ENCODE measurements around the gene DDX56. TPM values are rescaled to one million over a fixed set of nuclear protein-coding genes. Genes with fewer than 3 reads are reported as not detected.

The DDX56 gene, protein sequence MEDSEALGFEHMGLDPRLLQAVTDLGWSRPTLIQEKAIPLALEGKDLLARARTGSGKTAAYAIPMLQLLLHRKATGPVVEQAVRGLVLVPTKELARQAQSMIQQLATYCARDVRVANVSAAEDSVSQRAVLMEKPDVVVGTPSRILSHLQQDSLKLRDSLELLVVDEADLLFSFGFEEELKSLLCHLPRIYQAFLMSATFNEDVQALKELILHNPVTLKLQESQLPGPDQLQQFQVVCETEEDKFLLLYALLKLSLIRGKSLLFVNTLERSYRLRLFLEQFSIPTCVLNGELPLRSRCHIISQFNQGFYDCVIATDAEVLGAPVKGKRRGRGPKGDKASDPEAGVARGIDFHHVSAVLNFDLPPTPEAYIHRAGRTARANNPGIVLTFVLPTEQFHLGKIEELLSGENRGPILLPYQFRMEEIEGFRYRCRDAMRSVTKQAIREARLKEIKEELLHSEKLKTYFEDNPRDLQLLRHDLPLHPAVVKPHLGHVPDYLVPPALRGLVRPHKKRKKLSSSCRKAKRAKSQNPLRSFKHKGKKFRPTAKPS
- total RNA-seq = 70.8 and 76.1 TPM in 2 replicates

DNA sequence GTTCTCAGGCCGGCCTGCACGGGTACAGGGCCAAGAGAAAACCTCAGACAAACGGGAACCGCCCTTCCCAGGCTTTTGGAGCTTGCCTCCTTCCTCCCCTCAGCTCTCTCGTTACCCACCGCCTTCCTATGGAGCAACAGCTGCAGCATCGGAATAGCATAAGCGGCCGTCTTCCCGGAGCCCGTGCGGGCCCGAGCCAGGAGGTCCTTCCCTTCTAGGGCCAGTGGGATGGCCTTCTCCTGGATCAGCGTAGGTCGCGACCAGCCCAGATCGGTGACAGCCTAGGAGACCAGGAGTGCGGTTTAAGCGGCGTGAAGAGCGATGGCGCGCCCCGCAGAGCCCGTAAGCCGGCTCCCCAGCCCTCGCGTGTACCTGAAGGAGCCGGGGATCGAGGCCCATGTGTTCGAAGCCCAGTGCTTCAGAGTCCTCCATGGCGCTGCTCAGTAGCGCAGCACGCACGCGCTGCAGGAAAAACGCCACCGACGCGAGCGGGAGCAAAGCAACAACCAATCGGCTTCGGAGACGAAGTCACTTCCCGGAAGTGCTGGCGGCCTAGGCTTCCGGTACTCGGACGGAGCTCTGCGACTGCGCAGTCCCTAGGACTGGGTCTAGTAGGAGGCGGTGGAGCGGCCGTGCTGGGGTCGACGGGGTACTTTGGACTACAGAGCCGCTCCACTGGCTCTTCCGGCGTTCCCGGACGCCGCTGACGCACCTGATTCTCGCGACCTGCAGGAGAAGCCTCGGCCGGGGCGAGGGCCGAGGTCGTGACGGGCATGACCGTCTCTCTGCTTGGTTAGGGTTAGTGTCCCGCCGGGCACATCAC is at the start of gene DDX56:
Gene DDX56 (minus strand): TSS at position 445 of the 823 bp plus-strand sequence. CDS start 13 bp downstream, at position 432.

DNA sequence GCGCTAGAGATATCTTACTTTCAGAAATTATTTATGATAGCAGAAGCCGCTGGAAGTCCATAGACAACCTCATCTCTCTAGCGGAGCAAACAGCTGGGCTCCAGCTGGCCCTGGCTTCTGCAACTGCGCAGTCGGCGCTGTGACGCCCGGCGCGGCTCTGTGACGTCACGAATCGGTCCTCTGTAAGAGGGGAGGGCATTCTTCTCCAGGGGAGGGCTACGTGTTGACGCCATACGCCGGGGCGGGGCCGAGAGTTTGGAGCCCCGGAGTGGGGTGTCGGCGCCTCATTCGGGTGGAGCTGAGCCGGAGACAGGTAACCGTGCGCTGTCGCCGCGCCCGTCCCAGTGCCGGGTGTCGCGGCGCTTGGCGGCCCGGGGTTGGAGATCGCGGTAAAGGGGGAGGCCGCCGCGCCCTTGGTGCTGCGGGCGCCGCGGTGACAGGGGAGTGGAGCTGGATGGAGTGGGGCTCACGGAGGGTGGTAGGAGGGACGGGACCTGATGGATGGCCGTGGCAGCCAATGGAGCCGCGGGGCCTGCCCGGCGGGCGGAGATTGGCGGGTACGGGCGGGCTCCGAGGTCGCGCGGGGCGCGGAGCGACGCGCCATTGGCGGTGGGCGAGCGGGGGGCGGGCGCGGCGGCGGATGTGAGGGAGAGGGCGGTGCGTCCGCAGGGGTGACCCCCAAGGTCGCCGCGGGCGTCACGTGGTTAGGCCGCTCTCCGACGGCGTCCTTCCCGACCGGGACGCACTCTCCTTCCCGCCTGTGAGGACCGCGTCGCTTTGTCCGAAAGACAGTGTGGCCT is 32.8 kb upstream of the DDX56 start, which contains the start of gene OGDH:
Gene OGDH (plus strand): TSS at position 287 of the 800 bp plus-strand sequence. CDS start 17,717 bp downstream, outside the sequence.

DNA sequence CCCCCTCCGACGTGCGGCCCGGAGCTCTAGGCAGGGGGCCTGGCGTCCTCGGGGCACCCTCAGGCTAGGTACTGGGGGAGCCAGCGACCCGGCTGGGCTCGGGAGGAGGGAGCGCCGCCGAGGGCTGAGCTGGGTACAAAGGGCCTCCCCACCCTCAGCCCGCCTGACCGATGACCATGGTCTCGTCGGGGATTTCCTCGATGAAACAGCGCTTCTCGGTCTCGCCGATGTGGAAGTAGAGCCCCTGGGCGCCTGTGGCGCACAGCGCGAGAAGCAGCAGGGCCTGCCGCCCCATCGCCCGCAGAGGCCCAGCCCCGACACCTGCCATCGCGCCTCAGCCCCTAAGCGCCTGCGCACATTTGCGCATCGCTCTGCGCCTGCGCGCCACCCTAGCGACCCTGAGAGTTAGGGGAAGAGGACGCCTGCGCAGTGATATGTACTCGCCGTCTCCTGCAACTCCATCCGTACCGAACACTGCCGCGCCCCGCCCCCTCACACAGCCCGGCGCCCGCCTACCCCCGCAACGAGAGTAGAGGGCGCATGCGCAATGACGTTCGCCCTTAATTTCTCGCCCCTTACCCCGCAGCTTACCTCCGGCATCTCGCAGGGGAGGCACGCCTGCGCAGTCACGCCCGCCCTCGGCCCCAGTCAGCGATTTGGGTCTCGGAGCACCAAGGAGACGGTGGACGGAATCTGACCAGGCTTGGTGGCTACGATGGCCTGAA is 8.3 kb upstream of the DDX56 start, which contains the start of gene TMED4:
Gene TMED4 (minus strand): TSS at position 353 of the 725 bp plus-strand sequence. CDS start 25 bp downstream, at position 328.

DNA sequence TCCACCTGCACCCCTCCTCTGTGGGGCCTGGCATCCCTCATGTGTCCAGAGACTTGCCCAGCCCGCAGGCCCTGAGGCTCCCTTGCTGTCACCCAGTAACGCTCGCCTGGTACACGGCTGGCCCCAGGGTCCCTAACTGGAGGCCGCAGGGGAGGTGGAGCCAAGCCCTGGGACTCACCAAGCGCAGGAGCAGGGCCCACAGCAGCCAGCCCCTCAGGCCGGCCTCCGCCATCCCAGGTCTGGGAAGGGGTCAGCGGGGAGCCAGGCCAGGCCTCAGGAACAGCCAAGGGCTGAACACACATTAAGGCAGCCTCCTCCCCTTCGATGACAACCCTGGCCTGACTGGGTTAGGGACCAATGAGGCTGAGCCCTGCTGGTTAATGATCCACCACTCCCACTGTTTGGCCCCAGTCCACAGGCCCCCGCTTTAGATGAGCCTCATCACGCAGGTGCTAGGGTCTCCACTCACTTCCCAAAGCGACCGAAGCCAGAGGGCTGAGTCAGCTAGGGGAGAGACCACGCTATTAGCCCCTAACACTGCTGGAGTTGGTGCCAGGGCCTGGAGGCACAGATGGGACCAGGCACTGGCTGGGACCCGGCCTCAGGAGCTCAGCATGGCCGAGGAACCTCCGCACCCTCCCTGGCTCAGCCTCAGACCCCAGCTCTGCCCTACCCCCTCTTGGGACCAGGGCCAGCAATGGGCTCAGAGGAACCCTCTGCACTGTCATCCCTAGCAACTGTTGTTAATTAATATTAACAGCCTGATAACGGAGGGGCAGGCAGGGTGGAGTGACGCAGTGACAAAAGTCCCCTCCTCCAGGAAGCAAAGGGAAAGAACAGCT is 32.5 kb downstream of the DDX56 start, which contains the start of gene NPC1L1:
Gene NPC1L1 (minus strand): TSS at position 303 of the 842 bp plus-strand sequence. CDS start 71 bp downstream, at position 232.

Other genes starting within 250 kb of the DDX56 start
- 0.15 and 1.6 TPM in 2 replicates for gene CAMK2B, start 248.3 kb downstream of the DDX56 start, total RNA-seq
- gene NUDCD3, start 83.2 kb downstream of the DDX56 start, total RNA-seq = 74.4 and 80.7 TPM in 2 replicates
- gene NPC1L1, start 32.6 kb downstream of the DDX56 start, total RNA-seq = not detected in 2 replicates
- gene TMED4, start 8.3 kb upstream of the DDX56 start, total RNA-seq = 117 and 183 TPM in 2 replicates
- 46.4 and 82.2 TPM in 2 replicates for gene OGDH, start 32.7 kb upstream of the DDX56 start, total RNA-seq
- gene ZMIZ2, start 174.9 kb upstream of the DDX56 start, total RNA-seq = 7.8 and 8.8 TPM in 2 replicates
- gene PPIA, start 222.8 kb upstream of the DDX56 start, total RNA-seq = 3,439 and 4,627 TPM in 2 replicates

Data from epithelial cell of umbilical artery (primary cell).